Measurements from ENCODE around the gene GET4. TPM values are rescaled to one million over a fixed set of nuclear protein-coding genes. Genes with fewer than 3 reads are reported as not detected.

The GET4 gene
- total RNA-seq, 1 donor from 2014 or later: 58.2 TPM

DNA sequence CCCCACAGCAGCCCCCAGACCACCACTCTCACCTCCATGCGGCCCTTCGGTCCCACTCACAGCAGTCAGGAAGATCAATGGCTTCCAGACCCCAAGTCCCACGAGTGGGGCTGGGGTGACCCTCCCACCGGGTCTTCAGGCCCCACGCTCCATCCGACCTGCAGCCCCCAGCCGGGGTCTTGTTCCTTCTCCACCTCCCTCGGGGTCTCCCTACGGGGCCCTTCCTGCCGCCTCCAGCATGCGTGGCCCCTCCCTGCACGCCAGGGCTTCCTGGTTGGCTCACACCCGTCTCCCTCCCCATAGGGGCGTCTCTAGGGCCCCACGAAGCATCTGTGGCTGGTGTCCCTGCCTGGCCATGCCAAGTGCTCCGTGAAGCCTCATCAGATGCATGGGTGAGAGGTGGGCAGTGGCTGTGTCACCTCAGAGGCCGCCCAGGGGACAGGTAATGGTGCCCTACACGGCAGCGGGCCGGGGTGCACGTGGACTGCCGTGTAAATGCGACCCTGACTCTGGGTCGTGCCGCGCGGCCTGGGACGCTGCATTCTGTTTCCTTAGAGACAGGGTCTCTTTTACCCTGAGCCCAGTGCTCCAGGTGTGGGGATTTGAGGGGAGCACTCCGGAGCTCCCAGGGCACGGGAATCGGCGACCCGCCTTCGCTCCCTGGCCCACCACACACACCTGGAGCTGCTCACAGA is 58.3 kb downstream of the GET4 start:
- no peak for DNase-seq (ENCODE audit: low spot score, unreplicated experiment)
- Mint-ChIP-seq H3K4me1 (ENCODE audit: low read depth) (no peaks in the 10 kb centered on the region), H3K36me3 (ENCODE audit: insufficient read depth) (no peaks in the 10 kb centered on the region)

DNA sequence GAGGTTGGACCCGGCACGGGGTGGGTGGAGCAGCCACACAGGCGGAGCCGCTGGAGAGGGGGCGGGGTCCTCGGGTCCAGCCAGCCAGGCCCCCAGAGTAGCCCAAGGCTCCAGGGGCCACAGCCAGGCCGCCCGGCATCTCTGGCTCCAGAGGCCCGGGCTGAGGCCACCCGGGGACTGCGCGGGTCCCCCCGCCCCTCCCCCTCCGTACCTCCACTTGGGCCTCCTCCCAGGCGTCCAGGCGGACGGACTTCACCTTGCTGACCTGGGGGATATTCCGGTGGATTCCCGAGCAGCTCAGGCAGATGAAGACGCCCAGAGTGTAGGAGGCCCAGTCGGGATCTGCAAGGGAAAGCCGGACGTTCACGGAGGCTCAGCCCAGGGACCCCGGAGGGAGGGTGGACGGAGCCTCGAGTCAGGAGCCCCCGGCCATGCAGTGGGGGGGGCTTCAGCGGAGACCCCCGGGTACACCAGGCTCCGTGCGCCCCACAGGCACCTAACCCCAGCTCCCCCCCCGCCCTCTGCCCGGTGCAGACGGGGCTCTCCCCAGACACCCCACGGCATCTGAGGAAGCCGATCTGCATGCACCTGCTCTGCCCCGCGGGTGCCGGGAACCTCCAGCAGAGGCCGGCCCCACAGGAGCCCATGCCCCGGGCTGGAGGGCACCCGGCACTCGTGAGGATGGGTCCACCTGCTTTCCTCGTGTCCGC is 59.0 kb downstream of the GET4 start:
- Mint-ChIP-seq H3K27me3 (peaks cover 4% of the 10 kb centered on the region), H3K27ac (no peak overlapping the region), H3K4me1 (ENCODE audit: low read depth) (no peaks in the 10 kb centered on the region), H3K36me3 (ENCODE audit: insufficient read depth) (no peaks in the 10 kb centered on the region), H3K9me3 (ENCODE audit: low read depth) (peaks cover 5% of the 10 kb centered on the region), H3K4me3 (ENCODE audit: low read depth) (no peak overlapping the region)
- TF ChIP-seq, protein P1, sequence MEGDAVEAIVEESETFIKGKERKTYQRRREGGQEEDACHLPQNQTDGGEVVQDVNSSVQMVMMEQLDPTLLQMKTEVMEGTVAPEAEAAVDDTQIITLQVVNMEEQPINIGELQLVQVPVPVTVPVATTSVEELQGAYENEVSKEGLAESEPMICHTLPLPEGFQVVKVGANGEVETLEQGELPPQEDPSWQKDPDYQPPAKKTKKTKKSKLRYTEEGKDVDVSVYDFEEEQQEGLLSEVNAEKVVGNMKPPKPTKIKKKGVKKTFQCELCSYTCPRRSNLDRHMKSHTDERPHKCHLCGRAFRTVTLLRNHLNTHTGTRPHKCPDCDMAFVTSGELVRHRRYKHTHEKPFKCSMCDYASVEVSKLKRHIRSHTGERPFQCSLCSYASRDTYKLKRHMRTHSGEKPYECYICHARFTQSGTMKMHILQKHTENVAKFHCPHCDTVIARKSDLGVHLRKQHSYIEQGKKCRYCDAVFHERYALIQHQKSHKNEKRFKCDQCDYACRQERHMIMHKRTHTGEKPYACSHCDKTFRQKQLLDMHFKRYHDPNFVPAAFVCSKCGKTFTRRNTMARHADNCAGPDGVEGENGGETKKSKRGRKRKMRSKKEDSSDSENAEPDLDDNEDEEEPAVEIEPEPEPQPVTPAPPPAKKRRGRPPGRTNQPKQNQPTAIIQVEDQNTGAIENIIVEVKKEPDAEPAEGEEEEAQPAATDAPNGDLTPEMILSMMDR (IDR thresholded peaks at IDR 0.05; ENCODE audit: unreplicated experiment): no peak
- DNase-seq (ENCODE audit: low spot score, unreplicated experiment): no peak

More for the DNA sequence above, 58.3 kb downstream of the GET4 start:
- TF ChIP-seq, protein P1 (IDR thresholded peaks at IDR 0.05; ENCODE audit: unreplicated experiment): no peak
- no peaks in the 10 kb centered on the region for H3K9me3 Mint-ChIP-seq (ENCODE audit: low read depth)
- no peaks in the 10 kb centered on the region for H3K27me3 Mint-ChIP-seq
- no peak overlapping the region for H3K27ac Mint-ChIP-seq
- H3K4me3 Mint-ChIP-seq (ENCODE audit: low read depth): no peak overlapping the region

DNA sequence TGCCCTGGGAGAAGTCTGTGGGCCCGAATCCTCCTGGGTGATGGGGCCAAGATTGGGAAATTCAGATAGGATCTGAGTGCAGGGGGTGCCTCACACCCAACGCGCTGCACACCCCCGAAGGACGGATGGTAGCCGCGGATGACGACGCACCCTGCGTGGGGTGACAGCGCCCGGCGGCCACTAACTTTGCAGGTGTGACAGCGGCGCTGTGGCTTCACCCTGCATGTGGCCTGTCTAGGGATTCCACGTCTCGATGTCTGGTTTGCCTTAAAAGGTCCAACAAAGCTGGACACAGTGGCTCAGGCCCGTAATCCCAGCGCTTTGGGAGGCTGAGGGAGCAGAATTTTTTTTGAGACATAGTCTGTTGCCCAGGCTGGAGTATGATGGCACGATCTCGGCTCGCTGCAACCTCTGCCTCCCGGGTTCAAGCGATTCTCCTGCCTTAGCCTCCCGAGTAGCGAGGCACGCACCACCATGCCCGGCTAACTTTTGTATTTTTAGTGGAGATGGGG is 59.6 kb downstream of the GET4 start:
- no peak overlapping the region for H3K4me3 Mint-ChIP-seq (ENCODE audit: low read depth)
- no peaks in the 10 kb centered on the region for H3K4me1 Mint-ChIP-seq (ENCODE audit: low read depth)
- peaks cover 9% of the 10 kb centered on the region for H3K9me3 Mint-ChIP-seq (ENCODE audit: low read depth)
- TF ChIP-seq, protein P1 (IDR thresholded peaks at IDR 0.05; ENCODE audit: unreplicated experiment): no peak
- no peak for DNase-seq (ENCODE audit: low spot score, unreplicated experiment)
- H3K27ac Mint-ChIP-seq: no peak overlapping the region
- H3K27me3 Mint-ChIP-seq: peaks cover 9% of the 10 kb centered on the region
- peaks cover 1% of the 10 kb centered on the region for H3K36me3 Mint-ChIP-seq (ENCODE audit: insufficient read depth)

DNA sequence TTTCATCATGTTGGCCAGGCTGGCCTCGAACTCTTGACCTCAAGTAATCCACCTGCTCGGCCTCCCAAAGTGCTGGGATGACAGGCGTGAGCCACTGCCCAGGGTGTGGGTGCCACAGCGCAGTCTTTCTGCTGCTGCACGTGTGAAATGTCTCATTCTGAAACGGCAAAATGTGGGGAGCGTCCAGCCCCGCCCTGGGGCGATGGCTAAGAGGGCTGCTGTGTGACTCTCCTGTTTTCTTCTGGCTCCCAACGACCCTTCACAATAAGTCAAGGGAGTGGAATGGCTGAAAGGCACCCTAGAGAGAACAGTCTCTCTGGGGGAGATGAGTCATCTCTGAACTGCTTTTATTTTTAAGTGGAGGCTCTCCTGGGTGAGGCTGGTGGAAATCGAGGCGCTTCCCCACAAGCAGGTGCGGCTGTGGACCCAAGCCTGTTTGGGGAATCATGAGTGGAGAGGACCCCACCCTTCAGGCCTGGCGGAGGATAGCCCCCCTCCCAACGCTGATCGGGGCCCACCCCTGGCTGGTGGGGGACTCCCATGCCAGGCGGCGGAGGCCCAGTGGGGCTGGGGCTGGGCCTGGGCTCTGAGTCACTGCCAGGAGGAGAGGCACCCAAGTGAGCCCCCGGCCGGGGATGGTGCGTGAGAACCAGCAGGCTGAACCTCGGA is 60.2 kb downstream of the GET4 start:
- Mint-ChIP-seq H3K4me1 (ENCODE audit: low read depth) (no peaks in the 10 kb centered on the region), H3K36me3 (ENCODE audit: insufficient read depth) (peaks cover 1% of the 10 kb centered on the region), H3K9me3 (ENCODE audit: low read depth) (peaks cover 14% of the 10 kb centered on the region), H3K4me3 (ENCODE audit: low read depth) (no peak overlapping the region), H3K27ac (no peak overlapping the region), H3K27me3 (peaks cover 15% of the 10 kb centered on the region)
- TF ChIP-seq, protein P1 (IDR thresholded peaks at IDR 0.05; ENCODE audit: unreplicated experiment): no peak
- no peak for DNase-seq (ENCODE audit: low spot score, unreplicated experiment)

DNA sequence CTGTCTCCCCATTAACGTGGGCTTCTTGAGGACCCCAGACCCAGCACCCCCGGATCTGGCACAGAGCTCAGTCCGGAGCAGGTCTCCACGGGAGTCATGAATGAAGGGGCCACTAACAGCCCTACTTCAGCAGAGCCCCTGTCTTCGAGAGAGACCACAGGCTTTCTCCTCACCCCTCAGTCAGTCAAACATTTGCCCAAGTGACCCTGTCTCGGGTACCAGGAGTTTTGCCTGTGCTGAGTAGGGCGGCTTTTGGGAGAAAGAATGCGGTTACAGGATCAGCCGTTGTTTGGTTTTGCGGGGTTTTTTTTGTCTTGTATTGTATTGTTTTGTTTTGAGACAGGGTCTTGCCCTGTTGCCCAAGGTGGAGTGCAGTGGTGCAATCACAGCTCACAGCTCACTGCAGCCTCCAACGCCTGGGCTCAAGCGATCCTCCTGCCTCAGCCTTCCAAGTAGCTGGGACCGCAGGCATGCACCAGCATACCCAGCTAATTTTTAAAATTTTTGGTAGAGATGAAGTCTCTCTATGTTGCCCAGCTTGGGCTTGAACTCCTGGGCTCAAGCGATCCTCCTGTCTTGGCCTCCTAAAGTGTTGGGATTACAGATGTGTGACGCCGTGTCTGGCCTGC is 61.6 kb downstream of the GET4 start:
- no peak for DNase-seq (ENCODE audit: low spot score, unreplicated experiment)
- TF ChIP-seq, protein P1 (IDR thresholded peaks at IDR 0.05; ENCODE audit: unreplicated experiment): no peak
- H3K4me3 Mint-ChIP-seq (ENCODE audit: low read depth): no peak overlapping the region
- H3K27ac Mint-ChIP-seq: peak overlapping the region; percentile 16
- peaks cover 16% of the 10 kb centered on the region for H3K9me3 Mint-ChIP-seq (ENCODE audit: low read depth)
- peaks cover 22% of the 10 kb centered on the region for H3K27me3 Mint-ChIP-seq
- H3K36me3 Mint-ChIP-seq (ENCODE audit: insufficient read depth): peaks cover 3% of the 10 kb centered on the region
- H3K4me1 Mint-ChIP-seq (ENCODE audit: low read depth): no peaks in the 10 kb centered on the region
